Stomach (tissue), 9 donors: Measurements from ENCODE around the gene SP100. TPM values are rescaled to one million over a fixed set of nuclear protein-coding genes. Genes with fewer than 3 reads are reported as not detected.
"Not testable (repeated sequence)": the region's sequence is repeated elsewhere in the genome, so short reads cannot be mapped to it uniquely, and the experiment has no call there.

ENCODE experiments used
- DNase-seq, 2 donors: peaks; one replicate each; pipeline versions ENCODE4 v3.0.0 to v3.0.0-alpha.2; 2013 to 2019
- H3K27ac ChIP-seq, 5 donors: fragments of 200-600 bp in 4 of 5; sonication (generic) in 4 of 5; one replicate each; pipeline ENCODE4 v1.5.1; 2013 to 2019; ENCODE audit warnings: mild to moderate bottlenecking in 1 of 5, moderate library complexity in 1 of 5
- H3K27me3 ChIP-seq, 3 donors: fragments of 200-600 bp; sonication (generic); one replicate each; pipeline ENCODE4 v1.5.1; 2017 to 2019; ENCODE audit warnings: mixed run types in 1 of 3
- H3K36me3 ChIP-seq, 4 donors: fragments of 200-600 bp; sonication (generic); 1 replicate in 3 of 4; 2 replicates in 1 of 4; pipeline ENCODE4 v1.5.1; 2016 to 2019
- H3K4me1 ChIP-seq, 4 donors: fragments of 200-600 bp; sonication (generic); one replicate each; pipeline ENCODE4 v1.5.1; 2016 to 2019
- H3K4me3 ChIP-seq, 4 donors: fragments of 200-600 bp; sonication (generic) in 3 of 4; one replicate each; pipeline ENCODE4 v1.5.1; 2016 to 2019; ENCODE audit warnings: mild to moderate bottlenecking in 1 of 4
- H3K9me3 ChIP-seq, 4 donors: fragments of 200-600 bp; sonication (generic); one replicate each; pipeline ENCODE4 v1.5.1; 2016 to 2019
- CTCF ChIP-seq, 7 experiments: fragments of 450-650 bp in 4 of 7; fragments of 200-600 bp in 3 of 7; sonication (generic) in 3 of 7; IDR thresholded peaks; one replicate each; pipeline ENCODE4 v1.5.1; 2016 to 2019; ENCODE audit warnings: antibody characterized with exemption in 7 of 7, control low read depth in 2 of 7, mild to moderate bottlenecking in 1 of 7
- EP300 ChIP-seq: sonication (generic); formaldehyde crosslinking; IDR thresholded peaks from one replicate; pipeline ENCODE4 v1.6.1; 2017; ENCODE audit warnings: antibody characterized with exemption
- POLR2A ChIP-seq, 4 donors: fragments of 450-650 bp; IDR thresholded peaks; one replicate each; pipeline ENCODE4 v1.6.1; 2016; ENCODE audit warnings: antibody characterized with exemption in 4 of 4, control low read depth in 2 of 4, mild to moderate bottlenecking in 1 of 4, moderate library complexity in 1 of 4
- POLR2AphosphoS5 ChIP-seq, 3 donors: sonication (generic); formaldehyde crosslinking; IDR thresholded peaks; one replicate each; pipeline ENCODE4 v1.6.1; 2016; ENCODE audit warnings: antibody characterized with exemption in 3 of 3
- WGBS, 5 donors: extraction: QIAGEN DNeasy Blood & Tissue Kit in 3 of 5; methylation state at CpG; one replicate each; pipeline versions ENCODE4 v1.1.5 to v1.1.7; 2013 to 2018; 5-methylcytosine and 5-hydroxymethylcytosine counted together
- intact Hi-C: fragments of 100-400 bp; cut with DNase I; formaldehyde crosslinking; loops from one replicate; pipeline ENCODE4 v1.15.1; 2023; ENCODE audit warnings: low total_unique reads
- polyA plus RNA-seq, 3 donors: library from polyadenylated mRNA; stranded (reverse); fragments of 200-250 nt; gene quantifications; one replicate each; pipeline ENCODE4 v1.2.3, GENCODE V29; 2013
- total RNA-seq, 5 donors: library from RNA; depleted of rRNA; stranded (reverse); fragments of >200 nt; gene quantifications; one replicate each; pipeline versions ENCODE4 v1.1.0 to v1.2.3, GENCODE V29; 2014 to 2016
- donor health status: healthy with polysubstance abuse.
- donor health status: Bipolar disorder and iron deficiency.
- donor health status: healthy.

Gene SP100
- total and polyA plus RNA-seq, 8 donors: 11.0 to 168 (median 67.6) TPM

GRCh38 chr2:230403746-230404145 is 12.3 kb upstream of the SP100 start:
- H3K9me3 ChIP-seq: no peaks in the 10 kb centered on the region

GRCh38 chr2:230405824-230406223 is 10.2 kb upstream of the SP100 start:
- no peaks in the 10 kb centered on the region for H3K9me3 ChIP-seq
- H3K27me3 ChIP-seq: no peaks in the 10 kb centered on the region
- TF ChIP-seq POLR2AphosphoS5 (IDR thresholded peaks at IDR 0.05): no peak
- TF ChIP-seq POLR2A (IDR thresholded peaks at IDR 0.05): no peak
- no peak for DNase-seq
- intact Hi-C loops: no loop called here
- WGBS, 5 donors: 94 to 95% (median 95%) methylated on average over 3 of the region's 3 CpGs
- no peak overlapping the region for H3K27ac ChIP-seq
- H3K4me3 ChIP-seq: no peak overlapping the region
- H3K36me3 ChIP-seq: peaks cover 0 to 36% (median 26%) of the 10 kb centered on the region in 4 donors
- H3K4me1 ChIP-seq: peaks cover 3 to 13% (median 7%) of the 10 kb centered on the region in 4 donors

More at GRCh38 chr2:230403746-230404145, 12.3 kb upstream of the SP100 start:
- Histone ChIP-seq H3K36me3 (peaks cover 0 to 56% (median 42%) of the 10 kb centered on the region in 4 donors), H3K4me3 (no peak overlapping the region), H3K27ac (no peak overlapping the region), H3K4me1 (peaks cover 0 to 7% (median 0%) of the 10 kb centered on the region in 4 donors), H3K27me3 (no peaks in the 10 kb centered on the region)
- 89 to 95% (median 94%) methylated on average over 7 of the region's 7 CpGs for WGBS, 5 donors
- intact Hi-C loops: no loop called here
- no peak for DNase-seq
- TF ChIP-seq EP300 (no peak), CTCF (IDR thresholded peaks at IDR 0.05) (no peak), POLR2A (IDR thresholded peaks at IDR 0.05) (no peak), POLR2AphosphoS5 (IDR thresholded peaks at IDR 0.05) (no peak)

GRCh38 chr2:230408244-230408842 is 7.7 kb upstream of the SP100 start:
- Histone ChIP-seq H3K4me1 (peaks cover 7 to 32% (median 21%) of the 10 kb centered on the region in 4 donors), H3K27me3 (no peaks in the 10 kb centered on the region), H3K36me3 (peaks cover 0 to 24% (median 17%) of the 10 kb centered on the region in 4 donors), H3K27ac (peak overlapping the region; percentile 41 to 67 (median 50)), H3K4me3 (no peak overlapping the region), H3K9me3 (no peaks in the 10 kb centered on the region)
- 53 to 70% (median 68%) methylated on average over 3 of the region's 3 CpGs for WGBS, 5 donors
- intact Hi-C loops: no loop called here
- TF ChIP-seq CTCF (IDR thresholded peaks at IDR 0.05): no peak
- peak in 1 of 3 donors; percentile 61 for TF ChIP-seq POLR2AphosphoS5 (IDR thresholded peaks at IDR 0.05)
- DNase-seq: peak in 1 of 2 donors; percentile 40

DNA sequence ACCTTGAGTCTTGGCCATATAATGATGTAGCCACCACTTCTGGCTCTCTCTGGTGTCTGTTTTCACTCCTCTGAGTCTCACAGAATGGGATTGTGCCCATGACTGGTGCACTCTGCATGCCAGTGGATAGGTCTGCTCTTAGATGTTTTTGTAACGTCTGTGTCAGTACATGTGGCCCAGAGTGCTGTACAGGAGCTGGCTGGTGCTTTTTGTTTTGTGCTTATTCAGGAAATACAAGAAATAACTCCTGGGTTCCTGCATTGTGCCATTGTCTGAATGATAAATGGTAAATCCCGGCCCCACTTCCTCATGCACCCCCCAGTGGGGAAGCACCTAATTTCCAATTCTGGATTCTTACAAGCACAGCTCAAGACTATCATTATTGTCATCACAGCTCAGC is 6.7 kb upstream of the SP100 start:
- Histone ChIP-seq H3K36me3 (peaks cover 0 to 14% (median 7%) of the 10 kb centered on the region in 4 donors), H3K27ac (peak overlapping the region; percentile 45 to 67 (median 50)), H3K4me1 (peaks cover 7 to 41% (median 23%) of the 10 kb centered on the region in 4 donors)
- DNase-seq: peak in 1 of 2 donors; percentile 19
- H3K4me3 ChIP-seq, H3K9me3 ChIP-seq, H3K27me3 ChIP-seq, intact Hi-C loops: not testable (repeated sequence)
- WGBS, 5 donors: 19 to 33% (median 21%) methylated on average over 2 of the region's 2 CpGs

- 90 to 100% (median 100%) methylated on average over 1 of the region's 1 CpG for WGBS, 5 donors
- DNase-seq: no peak
- intact Hi-C loops: no loop called here
Observed at GRCh38 chr2:230410263-230410662, 5.7 kb upstream of the SP100 start.

More at GRCh38 chr2:230410263-230410662, 5.7 kb upstream of the SP100 start:
- Histone ChIP-seq H3K27ac (peak overlapping the region in 3 of 5 donors; percentile 16 to 34 (median 30)), H3K27me3 (no peaks in the 10 kb centered on the region), H3K36me3 (peaks cover 0 to 6% (median 1%) of the 10 kb centered on the region in 4 donors), H3K4me3 (no peak overlapping the region), H3K9me3 (no peaks in the 10 kb centered on the region), H3K4me1 (peaks cover 8 to 46% (median 30%) of the 10 kb centered on the region in 4 donors)
- TF ChIP-seq CTCF (IDR thresholded peaks at IDR 0.05) (no peak), POLR2AphosphoS5 (IDR thresholded peaks at IDR 0.05) (no peak), POLR2A (IDR thresholded peaks at IDR 0.05) (no peak), EP300 (no peak)
